Stimulated activated CD8-positive, alpha-beta memory T cell treated with anti-CD3 and anti-CD28 coated beads, Interleukin-15, amount 100 ng/mL, for 24 hours (primary cell): ENCODE data around the gene KLF15.
"Not testable (repeated sequence)": the region's sequence is repeated elsewhere in the genome, so short reads cannot be mapped to it uniquely, and the experiment has no call there.

ENCODE experiments used
- DNase-seq: peaks from one replicate; pipeline ENCODE4 v3.0.0-alpha.2; 2020; ENCODE audit warnings: low read depth

KLF15 gene

GRCh38 chr3:126346466-126346865 is 10.7 kb downstream of the KLF15 start:
- no peak for DNase-seq

- no peak for DNase-seq
These were observed 11.4 kb downstream of the KLF15 start for GRCh38 chr3:126345641-126346460.

DNA sequence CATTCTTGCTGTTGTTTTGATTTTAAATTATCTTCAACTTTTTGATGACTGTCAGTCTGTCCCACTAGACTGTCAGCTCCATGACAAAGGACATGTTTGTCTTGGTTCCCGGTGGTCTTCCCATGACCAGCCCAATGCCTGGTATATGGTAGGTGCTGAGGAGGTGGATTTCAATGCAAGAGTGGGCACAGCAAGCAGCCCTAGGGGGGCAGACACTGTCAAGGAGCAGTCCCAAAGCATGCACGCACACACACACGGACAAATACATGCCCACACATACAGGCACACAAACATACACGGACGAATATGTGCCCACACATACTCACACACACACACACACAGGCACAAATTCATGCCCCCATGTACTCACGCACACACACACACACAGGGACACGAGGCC is 12.0 kb downstream of the KLF15 start:
- no peak for DNase-seq

GRCh38 chr3:126344380-126345041 is 12.7 kb downstream of the KLF15 start:
- no peak for DNase-seq

DNA sequence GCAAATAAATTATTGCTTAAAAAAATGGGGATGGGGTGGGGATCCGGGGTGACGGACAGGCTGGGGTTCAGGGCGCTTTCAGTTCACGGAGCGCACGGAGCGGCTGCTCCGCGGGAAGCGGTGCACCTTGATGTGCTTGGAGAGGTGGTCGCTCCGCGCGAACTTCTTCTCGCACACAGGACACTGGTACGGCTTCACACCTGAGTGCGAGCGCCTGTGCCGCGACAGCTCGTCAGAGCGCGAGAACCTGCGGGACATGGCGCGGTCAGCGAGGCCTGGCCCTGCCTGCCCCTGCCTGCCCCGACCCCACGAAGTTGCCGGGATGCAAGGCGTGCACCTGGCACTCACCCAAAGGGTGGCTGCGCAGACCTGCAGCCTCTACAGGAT is 13.6 kb downstream of the KLF15 start:
- no peak for DNase-seq

GRCh38 chr3:126342991-126343648 is 14.1 kb downstream of the KLF15 start:
- DNase-seq = no peak

GRCh38 chr3:126342211-126342610 is 15.0 kb downstream of the KLF15 start:
- DNase-seq = no peak

- DNase-seq = no peak
These were observed 15.5 kb downstream of the KLF15 start for GRCh38 chr3:126341755-126342150.

DNA sequence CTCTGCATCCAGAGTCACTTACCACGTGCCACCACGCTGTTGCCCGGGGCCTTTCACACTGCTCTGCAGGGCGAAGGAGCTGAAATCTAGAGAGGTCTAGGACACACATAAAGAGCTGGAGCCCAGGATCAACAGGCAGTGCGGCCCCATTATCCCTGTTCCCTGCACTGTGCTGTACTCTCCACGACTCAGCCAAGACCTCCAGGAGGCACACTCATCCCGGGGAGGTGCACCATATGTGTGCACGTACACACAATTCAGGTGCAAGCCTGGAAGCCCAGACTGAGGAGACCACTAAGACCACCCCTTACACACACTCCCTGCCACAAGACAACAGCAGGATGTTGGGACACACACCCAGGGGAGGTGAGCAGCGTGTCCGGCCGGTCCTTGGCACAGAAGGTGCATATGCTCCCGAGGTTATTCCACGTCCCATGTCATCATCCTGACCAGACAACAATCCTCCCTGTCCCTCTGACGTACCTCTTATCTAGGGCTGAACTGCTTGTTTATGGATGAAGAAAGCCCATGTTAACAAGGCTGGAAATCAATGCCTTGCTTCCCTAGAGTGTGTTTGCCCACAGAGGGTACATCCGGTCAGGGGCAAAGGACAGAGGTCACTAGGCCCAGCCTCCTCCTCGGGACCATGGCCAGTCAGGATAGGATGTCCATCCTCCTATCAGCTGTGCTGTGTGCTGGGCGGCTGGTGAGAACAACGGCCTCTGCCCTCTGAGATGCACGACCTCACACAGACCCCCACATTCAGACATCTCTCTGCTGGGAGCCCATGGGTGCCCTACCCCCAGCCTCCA is 16.1 kb downstream of the KLF15 start:
- DNase-seq = no peak

- no peak for DNase-seq
These were observed 16.6 kb downstream of the KLF15 start for GRCh38 chr3:126340596-126340942.

- DNase-seq = no peak
These were observed 17.1 kb downstream of the KLF15 start for GRCh38 chr3:126340081-126340511.

DNA sequence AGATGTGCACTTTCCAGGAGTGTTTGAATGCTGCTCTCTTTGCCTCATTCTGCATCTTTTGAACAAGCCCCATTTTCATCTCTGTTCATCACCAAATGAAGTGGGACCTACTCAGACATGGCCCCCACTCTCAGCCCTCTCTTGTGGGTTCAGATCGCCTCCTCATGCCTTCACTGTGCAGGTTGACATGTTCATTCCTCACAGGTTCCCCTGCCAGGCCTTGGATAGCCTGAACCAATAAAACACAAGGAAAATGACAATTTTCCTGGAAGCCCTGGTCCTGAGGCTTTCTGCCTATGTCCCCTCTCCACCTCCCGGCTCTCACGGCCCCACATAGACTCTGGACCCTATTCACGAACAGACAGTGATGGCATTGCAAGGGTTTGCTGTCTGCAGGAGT is 17.7 kb downstream of the KLF15 start:
- no peak for DNase-seq

GRCh38 chr3:126338790-126339288 is 18.4 kb downstream of the KLF15 start:
- DNase-seq = no peak

GRCh38 chr3:126337980-126338651 is 19.1 kb downstream of the KLF15 start:
- no peak for DNase-seq

- DNase-seq = not testable (repeated sequence)
These were observed 25.3 kb downstream of the KLF15 start for GRCh38 chr3:126331812-126332336.

DNA sequence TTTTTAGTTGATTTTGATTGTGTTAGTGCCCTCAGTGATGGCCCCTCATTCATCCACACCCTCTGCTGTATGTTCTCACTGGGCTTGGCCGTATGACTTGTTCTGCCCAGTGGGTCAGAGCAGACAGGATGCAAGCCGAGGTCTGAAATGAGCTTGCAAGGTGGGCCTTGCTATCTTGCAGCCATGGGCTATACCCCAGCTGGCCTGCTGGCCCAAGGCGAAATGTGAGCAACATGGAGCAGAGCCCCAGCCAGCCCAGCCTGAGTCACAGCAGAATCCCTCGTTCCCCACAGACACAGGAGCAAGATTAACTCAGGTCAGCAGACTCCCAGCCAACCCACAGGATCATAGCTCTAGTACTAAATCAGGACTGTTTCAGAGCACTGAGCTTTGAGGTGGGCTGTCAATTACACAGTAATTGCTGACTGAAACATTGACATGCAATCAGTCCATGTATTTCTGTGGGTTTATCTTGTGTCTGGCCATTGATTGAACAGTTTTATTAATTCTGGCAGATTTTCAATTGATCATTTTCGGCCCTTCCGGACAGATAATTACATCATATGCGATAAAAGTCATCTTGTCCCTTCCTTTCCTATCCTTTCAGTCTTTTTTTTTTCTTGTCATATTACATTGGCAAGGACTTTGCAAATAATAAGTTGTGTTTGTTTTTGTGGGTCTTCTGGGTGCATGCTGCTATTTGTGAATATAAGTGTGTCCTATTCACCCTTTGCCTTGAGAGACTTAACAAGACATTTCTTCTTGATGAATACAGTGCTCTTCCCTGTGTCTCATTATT is 27.1 kb downstream of the KLF15 start:
- no peak for DNase-seq

DNA sequence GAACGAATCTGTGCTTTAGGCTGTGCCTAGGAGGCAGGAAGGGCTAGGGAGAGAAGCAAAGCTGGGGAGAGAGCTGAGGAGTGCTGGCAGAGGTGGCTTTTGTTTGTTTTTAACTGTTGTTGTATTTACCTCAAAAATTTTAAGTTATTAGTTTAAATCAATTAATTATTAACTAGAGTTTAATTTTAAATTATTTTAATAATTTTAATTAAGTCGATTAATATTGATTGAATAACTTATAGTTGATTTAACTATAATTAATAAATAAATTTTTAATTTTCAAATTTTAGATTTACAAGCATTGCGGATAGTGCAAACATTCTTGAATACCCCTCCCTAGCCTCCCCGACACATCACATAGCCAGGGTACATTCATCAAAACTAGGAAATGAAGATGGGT is 30.6 kb downstream of the KLF15 start:
- no peak for DNase-seq

- DNase-seq = no peak
These were observed 34.8 kb downstream of the KLF15 start for GRCh38 chr3:126322181-126322967.

GRCh38 chr3:126321490-126321889 is 35.7 kb downstream of the KLF15 start:
- no peak for DNase-seq
